SU-DHL-6 (cell line): ENCODE data around the gene CUL9.

Experiments
- EZH2phosphoT487 ChIP-seq: fragments of 200-600 bp; sonication (generic), shearing (Covaris generic); conservative IDR thresholded peaks from 2 replicates; pipeline ENCODE4 v1.6.1; 2018; ENCODE audit warnings: mild to moderate bottlenecking, antibody characterized with exemption, low read length, moderate library complexity, mixed read lengths
- TF ChIP-seq, protein P1 (sequence below): fragments of 200-600 bp; sonication (generic); IDR thresholded peaks from one replicate; pipeline ENCODE4 v1.5.1; 2017; ENCODE audit warnings: antibody characterized with exemption, mild to moderate bottlenecking, low read length, moderate library complexity; ENCODE audit not compliant: insufficient read depth, poor library complexity, severe bottlenecking

DNA sequence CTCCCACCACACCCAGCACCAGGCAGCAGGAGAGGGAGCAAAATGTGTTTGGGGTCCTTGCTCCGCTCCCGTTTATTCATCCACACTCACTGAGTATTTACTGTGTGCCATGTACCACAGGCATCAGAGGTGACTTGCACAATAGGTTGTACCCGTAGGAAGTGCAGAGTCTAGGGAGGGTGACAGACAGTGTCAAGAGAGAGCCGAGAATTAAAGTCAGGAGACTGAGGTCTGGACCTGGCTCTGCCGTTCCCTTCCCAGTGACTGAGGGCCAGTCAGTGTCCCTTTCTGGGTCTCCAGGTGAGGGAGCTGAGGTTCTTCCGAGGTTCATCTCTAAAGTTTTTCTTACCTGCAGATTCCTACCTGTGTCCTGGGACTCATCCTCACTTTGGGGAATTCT is 83.6 kb downstream of the CUL9 start:
- TF ChIP-seq, protein P1, sequence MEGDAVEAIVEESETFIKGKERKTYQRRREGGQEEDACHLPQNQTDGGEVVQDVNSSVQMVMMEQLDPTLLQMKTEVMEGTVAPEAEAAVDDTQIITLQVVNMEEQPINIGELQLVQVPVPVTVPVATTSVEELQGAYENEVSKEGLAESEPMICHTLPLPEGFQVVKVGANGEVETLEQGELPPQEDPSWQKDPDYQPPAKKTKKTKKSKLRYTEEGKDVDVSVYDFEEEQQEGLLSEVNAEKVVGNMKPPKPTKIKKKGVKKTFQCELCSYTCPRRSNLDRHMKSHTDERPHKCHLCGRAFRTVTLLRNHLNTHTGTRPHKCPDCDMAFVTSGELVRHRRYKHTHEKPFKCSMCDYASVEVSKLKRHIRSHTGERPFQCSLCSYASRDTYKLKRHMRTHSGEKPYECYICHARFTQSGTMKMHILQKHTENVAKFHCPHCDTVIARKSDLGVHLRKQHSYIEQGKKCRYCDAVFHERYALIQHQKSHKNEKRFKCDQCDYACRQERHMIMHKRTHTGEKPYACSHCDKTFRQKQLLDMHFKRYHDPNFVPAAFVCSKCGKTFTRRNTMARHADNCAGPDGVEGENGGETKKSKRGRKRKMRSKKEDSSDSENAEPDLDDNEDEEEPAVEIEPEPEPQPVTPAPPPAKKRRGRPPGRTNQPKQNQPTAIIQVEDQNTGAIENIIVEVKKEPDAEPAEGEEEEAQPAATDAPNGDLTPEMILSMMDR = no peak
- no peak for TF ChIP-seq EZH2phosphoT487
